K562 treated with DMSO at 1 percent for 24 hours (cell line): ENCODE data around the gene FAM204A. TPM values are rescaled to one million over a fixed set of nuclear protein-coding genes. Genes with fewer than 3 reads are reported as not detected.

ENCODE experiments used
- total RNA-seq: library from RNA; unstranded; fragments of 300-600 nt; gene quantifications from 2 replicates; pipeline ENCODE4 v1.2.3, GENCODE V29; 2022; ENCODE audit warnings: low read depth; ENCODE audit not compliant: insufficient read depth

Gene FAM204A
- 13.0 and 19.9 TPM in 2 replicates for total RNA-seq

DNA sequence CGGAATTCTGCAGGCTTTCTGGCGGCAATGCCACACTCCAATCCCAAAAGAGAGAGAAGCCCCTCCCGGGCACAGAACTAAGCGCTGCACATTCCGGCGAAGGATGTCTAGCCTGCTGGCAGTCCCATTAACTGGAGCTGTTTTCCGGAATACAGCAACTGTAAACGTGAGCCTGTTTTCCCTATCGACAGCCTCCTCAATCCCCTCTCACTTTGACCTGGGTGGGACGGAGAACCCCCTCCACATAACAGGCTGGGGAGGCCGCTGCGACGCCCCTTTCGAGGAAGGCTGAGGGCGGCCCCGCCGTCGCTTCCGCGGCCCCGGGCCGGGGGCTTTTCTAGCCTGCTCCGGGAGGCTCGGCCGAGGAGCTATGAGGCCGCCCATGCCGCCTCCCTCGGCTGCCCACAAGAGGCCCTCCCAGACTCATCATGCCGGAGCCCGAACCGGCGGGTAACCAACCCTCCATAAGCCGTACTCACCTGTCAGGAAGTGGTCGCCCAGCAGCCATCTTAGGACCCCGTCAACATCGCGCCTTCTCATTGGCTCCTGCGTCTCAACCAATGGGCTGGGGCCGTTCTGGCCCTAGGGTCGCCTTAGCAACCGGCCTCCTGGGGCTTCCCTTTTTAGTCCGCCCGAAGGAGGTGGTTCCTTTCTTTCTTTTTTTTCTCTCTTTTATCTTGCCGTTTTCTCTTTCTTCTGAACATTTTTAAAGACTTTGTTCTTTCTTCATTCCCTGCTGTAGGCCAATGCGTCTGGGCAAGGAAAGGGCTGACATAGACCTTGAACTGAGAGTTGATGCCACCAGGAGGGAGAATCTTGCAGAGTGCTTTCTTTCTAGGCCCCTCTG, at the start of gene FAM204A:
TSS of gene FAM204A (minus strand) at position 534 of the 847 bp plus-strand sequence. CDS start 5,909 bp downstream, outside the sequence.

